ENCODE measurements around the gene HCFC1R1.
"Not testable (repeated sequence)": the region's sequence is repeated elsewhere in the genome, so short reads cannot be mapped to it uniquely, and the experiment has no call there.

HCFC1R1 gene

GRCh38 chr16:3054965-3055733 lies 31.4 kb upstream of the HCFC1R1 start:
- H2AFZ ChIP-seq (ENCODE audit: low read depth, low read length): no peak overlapping the region
- peaks cover 37% of the 10 kb centered on the region for H3K36me3 ChIP-seq (ENCODE audit: insufficient read depth, low read length)
- H3K27me3 ChIP-seq (ENCODE audit: insufficient read depth, low read length, poor library complexity): no peaks in the 10 kb centered on the region
- H3K4me1 ChIP-seq (ENCODE audit: insufficient read depth, low read length): peaks cover 36% of the 10 kb centered on the region
- H3K27ac ChIP-seq (ENCODE audit: low read length): no peak overlapping the region
- no peak for TF ChIP-seq EZH2 (IDR thresholded peaks at IDR 0.05; ENCODE audit: borderline replicate concordance, low read depth, low read length, severe bottlenecking)
- TF ChIP-seq CTCF (IDR thresholded peaks at IDR 0.05; ENCODE audit: borderline replicate concordance, extremely low read depth, low read length, poor library complexity, severe bottlenecking): no peak
- no peak overlapping the region for H3K4me3 ChIP-seq (ENCODE audit: low read depth in 1 of 2, low read length in 2 of 2)
- peaks cover 23% of the 10 kb centered on the region for H3K79me2 ChIP-seq (ENCODE audit: insufficient read depth, low read length)
- ATAC-seq (ENCODE audit: insufficient read depth, low read depth): no peak
- no peak for DNase-seq
- H3K9me3 ChIP-seq (ENCODE audit: insufficient read depth, low read length, severe bottlenecking): no peaks in the 10 kb centered on the region
- H3K4me2 ChIP-seq (ENCODE audit: insufficient read depth, low read length): no peak overlapping the region
- peaks cover 15% of the 10 kb centered on the region; the same call in 1 of the 2 replicates for H4K20me1 ChIP-seq (ENCODE audit: insufficient read depth, low read length)
- H3K9ac ChIP-seq (ENCODE audit: low read depth, low read length): no peak overlapping the region

- not testable (repeated sequence) for H3K27me3 ChIP-seq (ENCODE audit: insufficient read depth, low read length, poor library complexity); DNase-seq; ATAC-seq (ENCODE audit: insufficient read depth, low read depth); H3K4me2 ChIP-seq (ENCODE audit: insufficient read depth, low read length); H3K9me3 ChIP-seq (ENCODE audit: insufficient read depth, low read length, severe bottlenecking); H2AFZ ChIP-seq (ENCODE audit: low read depth, low read length); H3K4me3 ChIP-seq (ENCODE audit: low read depth in 1 of 2, low read length in 2 of 2)
- Histone ChIP-seq H3K79me2 (ENCODE audit: insufficient read depth, low read length) (peaks cover 15% of the 10 kb centered on the region), H3K27ac (ENCODE audit: low read length) (peak overlapping the region; percentile 72), H3K9ac (ENCODE audit: low read depth, low read length) (peak overlapping the region; percentile 18; the same call in 1 of the 2 replicates), H3K36me3 (ENCODE audit: insufficient read depth, low read length) (peaks cover 35% of the 10 kb centered on the region), H4K20me1 (ENCODE audit: insufficient read depth, low read length) (peaks cover 15% of the 10 kb centered on the region; the same call in 1 of the 2 replicates), H3K4me1 (ENCODE audit: insufficient read depth, low read length) (peaks cover 24% of the 10 kb centered on the region)
- TF ChIP-seq CTCF (IDR thresholded peaks at IDR 0.05; ENCODE audit: borderline replicate concordance, extremely low read depth, low read length, poor library complexity, severe bottlenecking): peak; percentile 18
Observed at GRCh38 chr16:3053330-3053710, 29.6 kb upstream of the HCFC1R1 start.

GRCh38 chr16:3052571-3053329 lies 29.0 kb upstream of the HCFC1R1 start:
- peak; percentile 89 for ATAC-seq (ENCODE audit: insufficient read depth, low read depth)
- DNase-seq: peak; percentile 76
- H3K9me3 ChIP-seq (ENCODE audit: insufficient read depth, low read length, severe bottlenecking); H3K4me3 ChIP-seq (ENCODE audit: low read depth in 1 of 2, low read length in 2 of 2); H3K27me3 ChIP-seq (ENCODE audit: insufficient read depth, low read length, poor library complexity); H2AFZ ChIP-seq (ENCODE audit: low read depth, low read length); H3K79me2 ChIP-seq (ENCODE audit: insufficient read depth, low read length); H3K4me2 ChIP-seq (ENCODE audit: insufficient read depth, low read length): not testable (repeated sequence)
- Histone ChIP-seq H3K36me3 (ENCODE audit: insufficient read depth, low read length) (peaks cover 32% of the 10 kb centered on the region), H3K9ac (ENCODE audit: low read depth, low read length) (peak overlapping the region; percentile 18; the same call in 1 of the 2 replicates), H3K4me1 (ENCODE audit: insufficient read depth, low read length) (peaks cover 19% of the 10 kb centered on the region), H4K20me1 (ENCODE audit: insufficient read depth, low read length) (peaks cover 14% of the 10 kb centered on the region; the same call in 1 of the 2 replicates), H3K27ac (ENCODE audit: low read length) (peak overlapping the region; percentile 72)

GRCh38 chr16:3051494-3051893 lies 27.8 kb upstream of the HCFC1R1 start:
- Histone ChIP-seq H3K79me2 (ENCODE audit: insufficient read depth, low read length) (no peaks in the 10 kb centered on the region), H3K4me3 (ENCODE audit: low read depth in 1 of 2, low read length in 2 of 2) (no peak overlapping the region), H3K36me3 (ENCODE audit: insufficient read depth, low read length) (peaks cover 20% of the 10 kb centered on the region), H3K9ac (ENCODE audit: low read depth, low read length) (no peak overlapping the region), H3K9me3 (ENCODE audit: insufficient read depth, low read length, severe bottlenecking) (no peaks in the 10 kb centered on the region), H3K27ac (ENCODE audit: low read length) (no peak overlapping the region), H2AFZ (ENCODE audit: low read depth, low read length) (no peak overlapping the region), H3K27me3 (ENCODE audit: insufficient read depth, low read length, poor library complexity) (no peaks in the 10 kb centered on the region), H3K4me2 (ENCODE audit: insufficient read depth, low read length) (no peak overlapping the region), H4K20me1 (ENCODE audit: insufficient read depth, low read length) (peaks cover 4% of the 10 kb centered on the region; the same call in 1 of the 2 replicates), H3K4me1 (ENCODE audit: insufficient read depth, low read length) (peaks cover 8% of the 10 kb centered on the region)
- DNase-seq (no peak), ATAC-seq (ENCODE audit: insufficient read depth, low read depth) (no peak)
- no peak for TF ChIP-seq CTCF (IDR thresholded peaks at IDR 0.05; ENCODE audit: borderline replicate concordance, extremely low read depth, low read length, poor library complexity, severe bottlenecking)
- no peak for TF ChIP-seq EZH2 (IDR thresholded peaks at IDR 0.05; ENCODE audit: borderline replicate concordance, low read depth, low read length, severe bottlenecking)
